HepG2 (cell line): ENCODE results near the gene GDA. TPM values are rescaled to one million over a fixed set of nuclear protein-coding genes. Genes with fewer than 3 reads are reported as not detected.

Experiments
- ATAC-seq: fragments of 200-7000 bp; cut with Tn5 transposase; 3 replicates; pipeline ENCODE4 v1.9.1; 2020; ENCODE audit warnings: mild to moderate bottlenecking, moderate library complexity
- BruUV-seq: library from RNA; stranded (reverse); fragments of 400-500 nt; replicated peaks from 2 replicates; lab custom pipeline; 2021; lab: Mats Ljungman, UMichigan
- CTCF ChIA-PET: fragments of 300-600 bp; formaldehyde crosslinking; extraction: SDS; loops from one replicate; lab custom pipeline; 2021; ENCODE audit warnings: low total read pairs, inconsistent platforms, low intra/inter-chr PET ratio; lab: Yijun Ruan, JAX
- POLR2A ChIA-PET: fragments of 350-600 bp; sonication (Branson Sonifier 250); formaldehyde crosslinking; loops from one replicate; lab custom pipeline; 2020; ENCODE audit warnings: antibody characterized with exemption, inconsistent platforms; lab: Yijun Ruan, JAX
- DNase-seq: peaks from one replicate; pipeline ENCODE4 v3.0.0-alpha.2; 2015; ENCODE audit warnings: low spot score
- FAIRE-seq: peaks from 3 replicates; lab custom pipeline; 2011; peaks lifted over from hg19 to GRCh38; lab: Jason Lieb, UNC
- H2AFZ ChIP-seq: one replicate; pipeline ENCODE4 v1.6.1; 2011; ENCODE audit warnings: low read length, inconsistent platforms
- H3K27ac ChIP-seq: fragments of 300-600 bp; 3 replicates; pipeline ENCODE4 v1.8.0; 2011; ENCODE audit warnings: mixed run types, mild to moderate bottlenecking, mixed read lengths, low read length, inconsistent platforms; ENCODE audit not compliant: insufficient read depth; ENCODE audit errors: extremely low read length
- H3K27me3 ChIP-seq, 2 experiments: fragments of 200-600 bp in 1 of 2; 2 replicates in 1 of 2; 3 replicates in 1 of 2; pipeline versions ENCODE4 v1.6.0 to v1.8.0; 2011; ENCODE audit warnings: low read length in 2 of 2, mild to moderate bottlenecking in 2 of 2, moderate library complexity in 2 of 2, inconsistent platforms in 1 of 2; ENCODE audit not compliant: insufficient read depth in 2 of 2, control insufficient read depth in 1 of 2
- H3K36me3 ChIP-seq, 2 experiments: fragments of 200-600 bp in 1 of 2; replicated peaks in 1 of 2; 2 replicates in 1 of 2; 3 replicates in 1 of 2; pipeline versions ENCODE4 v1.5.1 to v1.8.0; 2011; ENCODE audit warnings: low read length in 2 of 2, inconsistent platforms in 1 of 2; ENCODE audit not compliant: insufficient read depth in 2 of 2, control insufficient read depth in 1 of 2
- H3K4me1 ChIP-seq: 2 replicates; pipeline ENCODE4 v1.5.1; 2012; ENCODE audit warnings: low read length, inconsistent platforms; ENCODE audit not compliant: insufficient read depth
- H3K4me2 ChIP-seq: 2 replicates; pipeline ENCODE4 v1.6.0; 2011; ENCODE audit warnings: low read depth, low read length, inconsistent platforms
- H3K4me3 ChIP-seq, 3 experiments: fragments of 200-600 bp in 1 of 3; sonication (generic), shearing (Covaris generic) in 1 of 3; replicated peaks in 1 of 3; 2 replicates each; pipeline ENCODE4 v1.5.1; 2011 to 2016; ENCODE audit warnings: low read length in 3 of 3, inconsistent platforms in 2 of 3, low read depth in 2 of 3, mild to moderate bottlenecking in 2 of 3, control low read depth in 1 of 3, mixed read lengths in 1 of 3; ENCODE audit not compliant: insufficient read depth in 1 of 3
- H3K79me2 ChIP-seq: one replicate; pipeline ENCODE4 v1.6.1; 2011; ENCODE audit warnings: low read length, inconsistent platforms; ENCODE audit not compliant: insufficient read depth
- H3K9ac ChIP-seq: 2 replicates; pipeline ENCODE4 v1.6.0; 2011; ENCODE audit warnings: mild to moderate bottlenecking, low read depth, low read length, inconsistent platforms; ENCODE audit not compliant: insufficient read depth
- H3K9me3 ChIP-seq: 2 replicates; pipeline ENCODE4 v1.5.1; 2012; ENCODE audit warnings: mild to moderate bottlenecking, low read length
- H4K20me1 ChIP-seq: 2 replicates; pipeline ENCODE4 v1.6.0; 2011; ENCODE audit warnings: inconsistent platforms, mild to moderate bottlenecking, low read length, moderate library complexity; ENCODE audit not compliant: insufficient read depth
- HDAC6 ChIP-seq: fragments of 200-600 bp; sonication (generic); IDR thresholded peaks from 2 replicates; pipeline ENCODE4 v1.7.0; 2017; ENCODE audit warnings: mild to moderate bottlenecking, antibody characterized with exemption, low read length, low read depth
- HNRNPL ChIP-seq: fragments of 200-400 bp; formaldehyde crosslinking; IDR thresholded peaks from 2 replicates; pipeline ENCODE4 v1.6.1; 2017; ENCODE audit warnings: mild to moderate bottlenecking, low read depth, low read length
- MAFK ChIP-seq, 2 experiments: IDR thresholded peaks in 1 of 2; conservative IDR thresholded peaks in 1 of 2; 2 replicates each; pipeline ENCODE4 v1.6.1; 2011; ENCODE audit warnings: improper control_type of control experiment in 2 of 2, low read length in 2 of 2
- PCBP2 ChIP-seq: fragments of 200-400 bp; formaldehyde crosslinking; optimal IDR thresholded peaks from 2 replicates; pipeline ENCODE3; 2018; ENCODE audit warnings: low read length, low read depth; ENCODE audit not compliant: poor library complexity, severe bottlenecking
- RAD21 ChIP-seq: fragments of 450-650 bp; formaldehyde crosslinking; IDR thresholded peaks from 2 replicates; pipeline ENCODE4 v1.5.0; 2020; ENCODE audit warnings: mild to moderate bottlenecking
- RBM22 ChIP-seq: fragments of 200-400 bp; formaldehyde crosslinking; optimal IDR thresholded peaks from 2 replicates; pipeline ENCODE3; 2017; ENCODE audit warnings: mild to moderate bottlenecking, low read length, moderate library complexity
- SOX6 ChIP-seq, 2 experiments: fragments of 450-650 bp in 1 of 2; sonication (generic) in 1 of 2; formaldehyde crosslinking in 1 of 2; IDR thresholded peaks; 2 replicates each; pipeline versions ENCODE4 v1.4.0 to v1.6.1; 2017 to 2020; ENCODE audit warnings: antibody characterized with exemption in 1 of 2, mild to moderate bottlenecking in 1 of 2, missing genetic modification reagents in 1 of 2
- TCF7L2 ChIP-seq: IDR thresholded peaks from 2 replicates; pipeline ENCODE4 v1.6.1; 2011; ENCODE audit warnings: mild to moderate bottlenecking, low read depth, low read length, moderate library complexity
- ZBTB38 ChIP-seq: sonication (generic); formaldehyde crosslinking; IDR thresholded peaks from 2 replicates; pipeline ENCODE4 v1.5.1; 2020; ENCODE audit warnings: mild to moderate bottlenecking, missing genetic modification reagents
- ZNF441 ChIP-seq: sonication (generic); formaldehyde crosslinking; IDR thresholded peaks from 2 replicates; pipeline ENCODE4 v1.7.0; 2021; ENCODE audit warnings: missing genetic modification reagents, borderline replicate concordance
- ZNF446 ChIP-seq: sonication (generic); formaldehyde crosslinking; IDR thresholded peaks from 2 replicates; pipeline ENCODE4 v1.5.0; 2020; ENCODE audit warnings: mild to moderate bottlenecking, missing genetic modification reagents
- ZNF839 ChIP-seq: sonication (generic); formaldehyde crosslinking; IDR thresholded peaks from 2 replicates; pipeline ENCODE4 v1.4.0; 2020; ENCODE audit warnings: missing genetic modification reagents, mild to moderate bottlenecking, borderline replicate concordance
- WGBS: methylation state at CpG from one replicate; pipeline ENCODE4 v1.1.6; 2017; ENCODE audit warnings: low lambda C conversion rate; 5-methylcytosine and 5-hydroxymethylcytosine counted together
- in situ Hi-C: cut with HindIII; loops from 2 replicates; pipeline ENCODE4 v1.10.0; 2017; ENCODE audit warnings: low pct_unique_long_range_greater_than_20kb; ENCODE audit not compliant: extremely low pct_ligation_motif_present
- intact Hi-C: fragments of 100-400 bp; cut with micrococcal nuclease; formaldehyde crosslinking; loops from one replicate; pipeline ENCODE4 v1.10.0; 2022; ENCODE audit not compliant: unreplicated experiment
- polyA plus RNA-seq, 8 experiments: library from polyadenylated mRNA; depleted of rRNA in 3 of 8; stranded (reverse) in 7 of 8; unstranded in 1 of 8; fragments of >200 nt; fragmentation: Illumina TruSeq in 4 of 8; extraction: Trizol in 4 of 8; gene quantifications; 2 replicates each; pipeline versions ENCODE4 v1.2.1 to v1.2.3, GENCODE V29; 2011 to 2016; ENCODE audit warnings: low read depth in 4 of 8, missing spikeins in 1 of 8, mixed read lengths in 1 of 8; ENCODE audit not compliant: insufficient read depth in 1 of 8
- total RNA-seq, 5 experiments: library from RNA; depleted of rRNA; stranded (reverse); fragments of >200 nt; fragmentation: Illumina TruSeq; extraction: Trizol; gene quantifications; 2 replicates each; pipeline ENCODE4 v1.2.3, GENCODE V29; 2016; ENCODE audit warnings: low read depth in 1 of 5
- TF ChIP-seq, protein P1 (sequence below): IDR thresholded peaks from 2 replicates; pipeline ENCODE4 v1.6.1; 2016; ENCODE audit warnings: missing compliant biosample characterization, missing genetic modification reagents, borderline replicate concordance
- TF ChIP-seq, protein P2 (sequence below), 2 experiments: fragments of 450-650 bp in 1 of 2; sonication (generic) in 1 of 2; formaldehyde crosslinking; IDR thresholded peaks; 2 replicates each; pipeline versions ENCODE4 v1.5.0 to v1.8.0; 2020 to 2022; ENCODE audit warnings: mild to moderate bottlenecking in 1 of 2, missing genetic modification reagents in 1 of 2
- TF ChIP-seq, protein P3 (sequence below): sonication (generic); formaldehyde crosslinking; IDR thresholded peaks from 2 replicates; pipeline ENCODE4 v1.4.0; 2020; ENCODE audit warnings: mild to moderate bottlenecking, missing genetic modification reagents

GDA gene
- total and polyA plus RNA-seq, 2 of the 13 experiments (the other 11 are each of a cell fraction or from before 2014, with no cell fraction given), result 0.15 to 0.99 TPM

DNA sequence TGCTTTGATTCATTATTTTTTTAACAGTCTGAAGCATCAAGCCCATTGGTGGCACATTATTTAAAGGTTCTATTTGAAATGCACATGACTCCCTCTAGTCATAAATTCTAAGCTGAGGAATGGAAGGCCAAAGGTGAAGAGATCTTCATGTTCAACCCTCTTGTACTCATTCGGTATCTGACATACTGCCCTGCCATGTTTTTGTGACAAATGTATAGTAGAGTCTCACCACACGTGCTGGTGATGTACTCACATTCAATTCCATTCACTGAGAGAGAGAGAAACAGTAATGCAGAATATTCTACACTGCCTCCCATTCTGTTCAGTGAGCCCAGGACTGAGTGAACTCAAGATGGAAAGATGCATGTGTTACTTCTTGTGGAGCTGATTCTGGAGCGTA, 98.3 kb downstream of the GDA start:
- DNase-seq, result no peak
- CTCF ChIA-PET, result no interaction called here
- no peaks in the 10 kb centered on the region for H3K79me2 ChIP-seq
- WGBS, result 23% methylated on average over 3 of the region's 3 CpGs
- no peak overlapping the region for H3K9ac ChIP-seq
- no peak for ATAC-seq
- TF ChIP-seq, protein P1, sequence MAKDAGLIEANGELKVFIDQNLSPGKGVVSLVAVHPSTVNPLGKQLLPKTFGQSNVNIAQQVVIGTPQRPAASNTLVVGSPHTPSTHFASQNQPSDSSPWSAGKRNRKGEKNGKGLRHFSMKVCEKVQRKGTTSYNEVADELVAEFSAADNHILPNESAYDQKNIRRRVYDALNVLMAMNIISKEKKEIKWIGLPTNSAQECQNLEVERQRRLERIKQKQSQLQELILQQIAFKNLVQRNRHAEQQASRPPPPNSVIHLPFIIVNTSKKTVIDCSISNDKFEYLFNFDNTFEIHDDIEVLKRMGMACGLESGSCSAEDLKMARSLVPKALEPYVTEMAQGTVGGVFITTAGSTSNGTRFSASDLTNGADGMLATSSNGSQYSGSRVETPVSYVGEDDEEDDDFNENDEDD (CRISPR knock-in tag), result no peak
- no peak overlapping the region for H3K27ac ChIP-seq
- no peaks in the 10 kb centered on the region for H4K20me1 ChIP-seq
- no peaks in the 10 kb centered on the region for H3K36me3 ChIP-seq
- H2AFZ ChIP-seq, result no peak overlapping the region
- no peak overlapping the region for H3K4me3 ChIP-seq
- FAIRE-seq, result no peak
- no peaks in the 10 kb centered on the region for H3K27me3 ChIP-seq
- H3K9me3 ChIP-seq, result no peaks in the 10 kb centered on the region
- no TSS peak for BruUV-seq
- no peaks in the 10 kb centered on the region for H3K4me1 ChIP-seq
- in situ Hi-C loops (no loop called here), intact Hi-C loops (no loop called here)
- POLR2A ChIA-PET, result no interaction called here
- no peak overlapping the region for H3K4me2 ChIP-seq

DNA sequence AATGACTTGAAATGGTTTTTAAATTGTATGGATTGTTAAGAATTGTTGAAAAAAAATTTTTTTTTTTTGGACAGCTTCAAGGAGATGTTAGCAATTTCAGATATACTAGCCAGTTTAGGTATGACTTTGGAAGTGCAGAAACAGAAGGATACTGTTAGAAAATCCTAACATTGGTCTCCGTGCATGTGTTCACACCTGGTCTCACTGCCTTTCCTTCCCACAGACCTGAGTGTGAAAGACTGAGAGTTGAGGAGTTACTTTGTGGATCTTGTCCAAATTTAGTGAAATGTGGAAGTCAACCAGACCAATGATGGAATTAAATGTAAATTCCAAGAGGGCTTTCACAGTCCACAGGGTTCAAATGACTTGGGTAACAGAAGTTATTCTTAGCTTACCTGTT, 102.3 kb downstream of the GDA start:
- no TSS peak for BruUV-seq
- WGBS, result 10% methylated on average over 1 of the region's 1 CpG
- H3K27ac ChIP-seq, result no peak overlapping the region
- no peak overlapping the region for H3K9ac ChIP-seq
- intact Hi-C loops, result no loop called here
- H3K4me1 ChIP-seq, result no peaks in the 10 kb centered on the region
- H4K20me1 ChIP-seq, result no peaks in the 10 kb centered on the region
- H3K4me2 ChIP-seq, result no peak overlapping the region
- H3K4me3 ChIP-seq, result no peak overlapping the region
- ChIA-PET POLR2A (no interaction called here), CTCF (no interaction called here)
- ATAC-seq (no peak), DNase-seq (no peak), FAIRE-seq (no peak)
- no peak overlapping the region for H2AFZ ChIP-seq
- no peaks in the 10 kb centered on the region for H3K36me3 ChIP-seq
- in situ Hi-C loops, result no loop called here
- no peaks in the 10 kb centered on the region for H3K9me3 ChIP-seq
- no peaks in the 10 kb centered on the region for H3K79me2 ChIP-seq
- no peaks in the 10 kb centered on the region for H3K27me3 ChIP-seq
- TF ChIP-seq ZNF446 (CRISPR knock-in tag) (no peak), ZBTB38 (CRISPR knock-in tag) (no peak), HNRNPL (no peak), ZNF839 (CRISPR knock-in tag) (no peak), RAD21 (CRISPR knock-in tag) (no peak), MAFK (conservative IDR thresholded peaks at IDR 0.05 in 1 of 2, IDR thresholded peaks at IDR 0.05 in 1 of 2; ENCODE audit: low read length in 2 of 2) (no peak), PCBP2 (no peak), TCF7L2 (no peak), RBM22 (no peak), SOX6 (IDR thresholded peaks at IDR 0.05) (no peak), SOX6 (CRISPR knock-in tag; IDR thresholded peaks at IDR 0.05) (no peak), ZNF441 (CRISPR knock-in tag) (no peak), HDAC6 (no peak)
- TF ChIP-seq, protein P2, sequence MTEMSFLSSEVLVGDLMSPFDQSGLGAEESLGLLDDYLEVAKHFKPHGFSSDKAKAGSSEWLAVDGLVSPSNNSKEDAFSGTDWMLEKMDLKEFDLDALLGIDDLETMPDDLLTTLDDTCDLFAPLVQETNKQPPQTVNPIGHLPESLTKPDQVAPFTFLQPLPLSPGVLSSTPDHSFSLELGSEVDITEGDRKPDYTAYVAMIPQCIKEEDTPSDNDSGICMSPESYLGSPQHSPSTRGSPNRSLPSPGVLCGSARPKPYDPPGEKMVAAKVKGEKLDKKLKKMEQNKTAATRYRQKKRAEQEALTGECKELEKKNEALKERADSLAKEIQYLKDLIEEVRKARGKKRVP (CRISPR knock-in tag; IDR thresholded peaks at IDR 0.05), result no peak
- TF ChIP-seq, protein P3, sequence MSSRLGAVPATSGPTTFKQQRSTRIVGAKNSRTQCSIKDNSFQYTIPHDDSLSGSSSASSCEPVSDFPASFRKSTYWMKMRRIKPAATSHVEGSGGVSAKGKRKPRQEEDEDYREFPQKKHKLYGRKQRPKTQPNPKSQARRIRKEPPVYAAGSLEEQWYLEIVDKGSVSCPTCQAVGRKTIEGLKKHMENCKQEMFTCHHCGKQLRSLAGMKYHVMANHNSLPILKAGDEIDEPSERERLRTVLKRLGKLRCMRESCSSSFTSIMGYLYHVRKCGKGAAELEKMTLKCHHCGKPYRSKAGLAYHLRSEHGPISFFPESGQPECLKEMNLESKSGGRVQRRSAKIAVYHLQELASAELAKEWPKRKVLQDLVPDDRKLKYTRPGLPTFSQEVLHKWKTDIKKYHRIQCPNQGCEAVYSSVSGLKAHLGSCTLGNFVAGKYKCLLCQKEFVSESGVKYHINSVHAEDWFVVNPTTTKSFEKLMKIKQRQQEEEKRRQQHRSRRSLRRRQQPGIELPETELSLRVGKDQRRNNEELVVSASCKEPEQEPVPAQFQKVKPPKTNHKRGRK (CRISPR knock-in tag), result no peak
